Right hindlimb (tissue), 1 donor: Measurements from ENCODE around the gene IFRD2.
A peak's percentile ranks its signal among the peaks of the same experiment; 100 is the strongest.
"Not testable (repeated sequence)": the region's sequence is repeated elsewhere in the genome, so short reads cannot be mapped to it uniquely, and the experiment has no call there.

Experiments
- DNase-seq: peaks from one replicate; pipeline ENCODE4 v3.0.0-alpha.2; 2018

Gene IFRD2

DNA sequence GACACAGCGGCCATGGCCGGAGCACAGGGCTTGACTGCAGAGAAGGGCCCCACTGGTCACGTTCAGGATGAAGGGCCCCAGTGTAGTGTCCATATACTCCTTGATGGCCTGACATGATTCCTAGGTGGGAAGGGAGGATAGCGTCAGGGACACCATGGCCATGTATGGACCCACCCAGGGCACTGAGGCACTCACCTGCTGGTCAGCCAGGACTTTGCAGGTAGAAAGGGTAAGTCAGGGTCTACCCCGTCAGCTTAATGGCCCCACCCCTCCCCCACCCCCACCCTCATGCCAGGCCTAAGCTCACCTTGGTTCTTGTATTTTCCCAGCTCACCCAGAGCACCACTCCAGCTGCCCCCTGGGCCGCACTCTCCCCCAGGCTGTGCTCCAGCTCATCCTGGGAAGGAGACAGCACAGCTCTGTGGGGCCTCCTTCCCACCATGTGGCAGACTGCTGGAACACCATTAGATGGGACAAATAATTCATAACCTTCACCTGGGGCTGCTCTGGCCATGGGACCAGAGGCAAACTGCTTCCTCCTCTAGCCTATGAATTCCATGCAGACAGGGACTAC is 8.5 kb upstream of the IFRD2 start:
- no peak for DNase-seq

GRCh38 chr3:50299929-50300680 is 7.9 kb upstream of the IFRD2 start:
- no peak for DNase-seq

- no peak for DNase-seq
These were observed 7.4 kb upstream of the IFRD2 start for GRCh38 chr3:50299638-50299928.

DNA sequence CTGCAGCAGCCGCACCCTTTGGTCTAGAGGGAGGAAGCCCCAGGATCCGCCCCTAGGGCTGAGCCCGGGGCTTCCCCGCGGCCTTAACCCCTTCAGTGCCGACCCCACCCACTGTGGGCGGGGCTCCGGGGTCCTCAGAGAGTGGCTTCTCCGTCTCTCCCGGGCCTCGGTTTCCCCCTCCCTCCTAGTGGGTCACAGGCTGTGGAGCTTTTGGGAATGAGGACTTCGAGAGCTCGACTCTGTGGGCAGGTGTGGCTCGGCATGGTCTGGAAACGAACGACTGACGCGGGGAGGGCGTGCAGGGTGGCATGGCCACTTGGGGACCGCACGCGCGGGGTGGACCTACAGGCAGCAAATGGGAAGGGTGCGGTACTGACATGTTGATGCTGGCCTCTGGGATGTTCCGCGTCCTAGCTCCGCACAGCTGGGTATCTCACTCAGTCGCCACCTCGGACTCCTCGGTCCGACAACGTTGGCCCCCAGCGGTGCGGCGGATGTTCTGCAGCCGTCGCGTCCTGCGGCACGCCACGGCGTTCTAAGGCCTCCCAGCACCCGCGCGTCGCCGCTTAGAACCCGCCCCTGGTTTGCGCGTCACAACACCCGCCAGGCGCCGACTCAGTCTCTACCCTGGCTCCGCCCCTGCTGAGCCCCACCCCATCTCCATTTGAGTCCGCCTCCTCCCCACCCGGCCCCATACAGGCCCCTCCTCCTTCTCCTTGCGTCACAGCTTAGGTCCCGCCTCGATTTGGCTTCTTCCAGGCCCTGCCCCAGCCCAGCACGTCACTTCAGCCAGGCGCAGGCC is 6.8 kb upstream of the IFRD2 start, which contains the start of the genes HYAL3 and NAA80:
TSS of gene HYAL3 (minus strand) at position 570 of the 802 bp plus-strand sequence. CDS start 3,803 bp downstream, outside the sequence.
TSS of gene NAA80 (minus strand) at position 570 of the 802 bp plus-strand sequence. CDS start 1,942 bp downstream, outside the sequence.
- DNase-seq = peak; percentile 100

DNA sequence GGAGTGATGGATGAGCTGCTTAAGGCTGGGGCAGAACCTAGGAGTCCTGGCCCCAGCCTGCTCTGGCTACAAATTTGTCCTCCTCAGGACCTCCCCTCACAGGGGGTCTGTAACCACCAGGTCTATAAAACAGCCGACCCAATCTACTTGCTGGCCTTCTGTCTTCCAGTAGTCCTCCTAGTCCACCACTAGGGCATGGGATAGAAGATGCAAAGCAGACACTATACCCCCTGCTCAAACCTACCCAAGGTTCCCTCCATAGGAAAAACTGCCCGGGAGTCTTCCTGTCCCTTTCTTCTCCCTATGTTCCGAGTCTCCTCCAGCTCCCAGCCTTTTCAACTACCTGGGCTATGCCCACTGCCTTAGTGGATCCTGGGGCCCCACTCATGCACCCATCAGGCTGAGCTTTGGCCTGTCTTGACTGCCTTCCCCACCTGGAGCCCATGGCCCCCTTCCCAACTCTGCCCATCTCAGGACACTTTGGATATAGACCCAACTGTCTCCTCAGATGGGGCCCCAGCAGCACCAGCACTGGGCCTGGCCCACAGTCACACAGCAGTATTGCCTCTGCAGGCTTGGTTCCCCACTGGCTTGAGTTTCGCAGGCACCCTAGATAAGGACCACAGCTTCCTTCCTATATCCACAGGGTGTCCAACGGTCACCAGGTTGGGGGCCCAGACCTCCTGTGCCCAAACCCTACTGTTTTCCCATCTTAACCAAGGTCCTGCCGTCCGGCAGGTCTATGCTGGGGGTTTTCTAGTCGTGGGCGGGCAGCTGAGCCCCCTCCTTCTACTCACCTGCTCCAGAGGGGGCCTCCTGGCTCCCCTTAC is 5.9 kb upstream of the IFRD2 start:
- no peak for DNase-seq

DNA sequence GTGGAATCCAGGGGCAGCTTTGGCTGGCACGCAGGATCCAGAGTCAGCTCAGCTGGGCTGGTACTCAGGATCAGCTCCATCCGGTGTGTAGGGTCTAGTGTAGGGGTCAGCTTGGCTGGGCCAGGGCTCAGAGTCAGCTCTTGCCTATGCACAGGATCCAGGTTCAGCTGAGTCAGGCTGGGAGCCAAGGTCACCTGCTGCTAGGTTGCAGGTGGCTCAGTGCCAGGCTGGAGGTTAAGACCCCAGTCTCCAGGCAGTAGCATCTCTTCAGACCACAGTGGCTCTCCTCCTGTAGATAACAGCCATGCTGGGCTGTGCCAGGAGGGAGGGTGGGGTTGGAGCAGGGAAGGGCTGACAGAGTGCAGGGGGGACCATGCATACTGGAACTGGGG is 5.2 kb upstream of the IFRD2 start:
- no peak for DNase-seq

DNA sequence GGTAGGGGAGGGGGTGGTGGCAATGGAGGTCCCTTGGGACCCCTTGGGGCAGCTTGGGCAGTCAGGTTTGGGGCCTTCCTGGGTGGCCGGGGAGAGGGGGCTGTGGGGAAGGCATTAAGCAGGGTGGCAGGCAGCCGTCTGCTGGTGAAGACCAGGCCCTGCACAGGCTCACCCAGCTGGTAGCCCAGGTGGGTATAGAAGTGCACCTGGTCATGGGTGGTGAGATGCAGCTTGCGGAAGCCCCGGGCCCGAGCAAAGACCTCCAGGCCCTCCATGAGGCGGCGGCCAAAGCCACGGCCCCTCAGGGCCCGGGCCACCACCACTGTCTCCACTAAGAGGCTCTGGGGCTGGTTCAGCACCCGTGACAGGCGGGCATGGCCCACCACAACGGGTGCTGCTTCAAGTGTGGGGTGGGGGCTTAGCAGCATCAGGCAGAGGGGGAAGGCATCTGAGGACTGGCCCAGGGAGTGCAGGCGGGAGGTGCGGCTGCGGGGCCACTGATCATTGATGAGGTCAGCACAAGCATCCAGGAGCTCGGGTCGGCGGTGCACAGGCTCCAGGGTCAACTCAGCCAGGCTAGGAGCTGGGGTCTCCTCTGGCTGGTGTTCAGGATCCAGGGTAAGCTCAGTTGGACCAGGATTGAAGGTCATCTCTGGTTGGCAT is 4.6 kb upstream of the IFRD2 start:
- no peak for DNase-seq

DNA sequence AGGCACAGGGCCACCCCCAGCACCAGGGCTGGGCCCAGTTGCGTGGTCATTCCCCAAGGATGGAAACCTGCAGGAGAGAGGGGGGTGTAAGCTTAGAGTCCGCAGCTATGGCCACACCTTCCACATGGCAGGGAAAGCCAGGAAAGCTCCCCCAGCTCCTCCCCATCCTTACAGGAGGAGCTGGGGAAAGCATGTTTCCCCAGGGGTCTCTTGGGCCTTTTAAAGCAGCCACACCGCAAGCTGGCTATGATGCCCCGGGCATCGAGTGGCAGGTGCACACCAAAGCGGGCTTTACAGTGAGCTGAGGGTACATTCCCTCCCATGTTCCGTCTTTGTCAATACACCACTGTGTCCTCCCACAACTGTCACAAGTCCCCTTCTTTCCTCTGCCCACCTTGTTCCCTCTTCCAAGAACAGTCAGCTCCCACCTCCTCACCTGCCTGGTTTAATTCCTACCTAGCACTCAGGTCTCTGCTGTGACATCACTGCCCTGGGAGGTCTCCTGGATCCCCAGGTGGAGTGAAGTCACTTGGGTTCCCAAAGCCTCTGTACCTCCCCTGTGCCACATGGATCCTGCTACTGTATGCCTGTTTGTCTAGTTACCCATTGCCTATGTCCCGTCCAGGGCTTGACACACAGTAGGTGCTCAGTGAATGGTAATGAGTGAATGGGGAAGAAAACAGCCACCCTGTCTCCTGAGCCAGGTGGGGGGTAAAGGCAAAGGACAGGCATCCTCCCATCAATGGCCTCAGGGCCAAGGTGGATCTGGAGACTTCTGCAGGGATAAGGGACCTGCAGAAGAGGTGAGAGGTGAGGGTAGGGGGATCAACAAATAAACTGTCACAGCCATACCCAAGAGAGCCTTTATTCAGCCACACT is 3.6 kb upstream of the IFRD2 start:
- no peak for DNase-seq

- DNase-seq = no peak
These were observed 2.5 kb upstream of the IFRD2 start for GRCh38 chr3:50294492-50295403.

DNA sequence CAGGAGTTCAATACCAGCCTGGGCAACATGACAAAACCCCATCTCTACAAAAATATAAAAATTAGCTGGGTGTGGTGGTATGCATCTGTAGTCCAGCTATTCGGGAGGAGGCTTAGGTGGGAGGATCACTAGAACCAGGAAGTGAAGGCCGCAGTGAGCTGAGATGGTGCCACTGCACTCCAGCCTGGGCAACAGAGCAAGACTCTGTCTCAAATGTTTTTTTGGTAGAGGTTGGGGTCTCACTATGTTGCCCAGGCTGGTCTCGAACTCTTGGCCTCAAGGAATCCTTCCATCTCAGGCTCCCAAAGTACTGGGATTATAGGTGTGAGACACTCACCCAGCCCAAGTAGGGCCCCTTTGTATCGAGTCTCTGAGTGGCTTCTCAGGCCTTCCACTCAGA is 1.9 kb upstream of the IFRD2 start:
- DNase-seq = no peak

GRCh38 chr3:50293079-50293801 is 1.0 kb upstream of the IFRD2 start:
- no peak for DNase-seq

DNA sequence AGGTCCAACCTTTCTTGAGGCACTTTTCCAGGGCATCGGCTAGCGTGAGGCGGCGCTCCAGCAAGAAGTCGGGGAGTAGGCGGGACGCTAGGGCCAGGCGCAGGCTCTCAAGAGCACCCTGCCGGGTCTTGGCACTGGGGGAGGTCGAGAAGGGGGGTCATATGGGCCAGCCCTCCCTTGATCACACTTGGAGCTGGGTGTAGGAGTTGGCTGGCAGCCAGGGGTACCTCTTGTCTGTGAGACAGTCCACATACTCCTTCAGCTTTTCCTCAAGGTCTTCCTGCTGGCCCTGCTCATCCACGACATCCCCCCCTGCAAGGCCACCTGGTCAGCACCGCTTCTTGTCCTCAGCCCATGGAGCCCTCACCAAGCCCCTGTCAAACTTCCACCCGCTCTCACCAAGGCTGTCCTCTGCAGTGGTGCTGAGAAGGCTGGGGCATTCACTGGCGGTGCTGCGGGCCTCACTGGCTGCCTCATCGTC is 2.0 kb downstream of the IFRD2 start:
- DNase-seq = peak; percentile 25

DNA sequence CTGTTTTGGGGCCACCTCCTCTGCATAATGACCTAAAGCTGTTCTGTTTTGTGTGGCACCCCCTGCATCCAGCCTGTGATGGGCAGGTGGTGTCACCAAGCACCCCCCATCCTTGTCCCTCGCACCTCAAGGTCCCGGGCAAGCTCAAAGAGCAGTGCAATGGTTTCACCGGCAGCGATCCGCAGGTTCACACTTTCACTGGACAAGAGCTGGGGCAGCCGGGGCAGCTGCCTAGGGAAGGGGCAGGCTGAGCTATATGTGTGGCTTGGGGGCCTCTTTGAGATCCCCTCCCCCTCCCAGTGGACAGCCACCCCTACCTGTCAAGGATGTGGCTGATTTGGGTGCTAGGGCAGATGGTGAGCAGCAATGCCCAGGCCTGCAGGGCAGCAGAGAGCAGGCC is 3.1 kb downstream of the IFRD2 start:
- DNase-seq = no peak

DNA sequence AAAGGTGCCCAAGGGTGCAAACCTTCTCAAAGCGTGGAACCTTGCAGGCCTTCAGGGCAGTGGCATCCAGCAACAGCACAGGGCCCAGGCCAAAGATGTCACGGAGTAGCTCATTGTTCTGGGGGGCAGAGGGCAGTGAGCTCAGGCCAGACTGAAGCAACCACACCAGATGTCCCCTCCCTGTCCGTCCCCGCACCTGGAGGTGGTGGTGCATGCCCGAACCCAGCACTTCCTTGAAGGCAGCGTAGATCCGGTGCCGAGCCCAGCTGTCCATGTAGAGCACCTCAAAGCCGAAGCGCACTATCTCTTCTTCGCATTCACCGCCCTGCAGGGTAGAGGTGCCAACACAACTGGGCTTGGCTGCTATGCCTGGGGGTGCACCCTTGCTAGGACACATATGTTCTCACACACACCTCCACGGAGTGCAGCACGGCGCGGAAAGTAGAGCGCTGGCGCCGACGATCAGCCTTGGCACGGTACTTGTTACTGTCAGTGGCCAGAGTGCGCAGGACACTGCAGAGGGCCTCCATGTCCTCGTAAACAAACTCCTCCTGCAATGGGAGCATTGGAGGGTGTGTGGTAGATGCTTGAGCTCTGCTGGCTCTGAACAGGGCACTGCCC is 3.7 kb downstream of the IFRD2 start:
- no peak for DNase-seq

DNA sequence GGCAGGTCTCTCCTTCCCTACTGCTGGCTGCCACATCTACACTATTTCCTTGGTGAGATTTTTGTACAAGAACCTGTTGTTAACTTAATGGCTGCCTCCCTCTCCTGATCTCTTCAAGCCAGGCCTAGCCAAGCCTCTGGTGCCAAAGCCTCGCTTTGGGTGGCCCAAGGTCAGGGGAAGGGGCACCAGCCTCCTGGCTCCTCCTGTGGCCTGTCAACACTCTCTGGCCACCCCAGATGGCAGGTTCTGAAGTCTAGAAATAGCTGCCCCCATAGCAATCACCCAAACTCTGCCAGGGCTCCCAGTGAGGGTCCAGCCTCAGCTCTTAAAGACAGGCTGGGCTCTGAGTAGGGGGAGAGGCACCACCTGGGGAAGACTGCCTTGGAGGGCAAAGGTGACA is 5.0 kb downstream of the IFRD2 start:
- no peak for DNase-seq

DNA sequence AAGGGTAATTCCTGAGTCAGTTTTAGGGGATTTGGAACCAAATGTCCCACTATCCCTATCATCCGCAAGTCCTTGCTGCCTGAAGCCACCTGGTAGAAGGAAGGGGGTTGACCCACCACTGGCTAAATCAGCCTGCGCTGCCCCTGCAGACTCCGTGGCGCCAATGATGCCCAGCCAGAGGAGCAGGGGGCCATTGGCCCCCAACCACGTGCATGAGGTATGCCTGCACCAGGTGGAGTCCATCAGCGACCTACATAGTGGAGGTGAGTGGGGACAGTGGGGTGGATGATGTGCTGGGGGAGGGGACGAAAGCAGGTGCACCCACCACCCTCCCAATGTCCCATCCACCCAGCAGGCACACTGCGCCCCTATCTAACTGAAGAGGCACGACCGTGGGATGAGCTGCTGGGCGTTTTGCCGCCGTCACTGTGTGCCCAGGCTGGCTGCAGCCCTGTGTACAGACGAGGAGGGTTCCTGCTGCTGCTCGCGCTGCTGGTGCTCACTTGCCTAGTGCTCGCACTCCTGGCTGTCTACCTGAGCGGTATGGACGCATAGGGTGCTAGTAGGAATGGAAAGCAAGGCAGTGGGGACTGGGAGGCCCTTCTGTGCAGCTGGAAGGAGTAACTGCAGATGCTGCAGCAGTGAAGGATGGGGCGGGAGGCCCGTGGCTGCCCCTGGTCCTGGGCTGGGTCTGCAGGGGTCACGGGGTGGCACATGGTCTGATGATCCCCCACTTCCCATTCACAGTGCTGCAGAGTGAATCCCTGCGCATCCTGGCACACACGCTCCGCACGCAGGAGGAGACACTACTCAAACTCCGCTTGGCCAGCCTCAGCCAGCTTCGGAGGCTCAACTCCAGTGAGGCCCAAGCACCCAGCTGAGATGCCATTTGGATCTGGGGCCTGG is 5.7 kb downstream of the IFRD2 start:
- peak; percentile 18 for DNase-seq

GRCh38 chr3:50284121-50284520 is 8.1 kb downstream of the IFRD2 start:
- not testable (repeated sequence) for DNase-seq
